ENCODE measurements around the gene PRDX3.
A peak's percentile ranks its signal among the peaks of the same experiment; 100 is the strongest.
"Not testable (repeated sequence)": the region's sequence is repeated elsewhere in the genome, so short reads cannot be mapped to it uniquely, and the experiment has no call there.

Gene PRDX3

GRCh38 chr10:119149157-119149556 lies 29.5 kb downstream of the PRDX3 start:
- no peak overlapping the region for H3K4me3 ChIP-seq (ENCODE audit: low read depth, low read length)
- no peak for TF ChIP-seq CTCF (IDR thresholded peaks at IDR 0.05; ENCODE audit: low read depth, low read length)

GRCh38 chr10:119143657-119144056 lies 35.0 kb downstream of the PRDX3 start:
- TF ChIP-seq CTCF (IDR thresholded peaks at IDR 0.05; ENCODE audit: low read depth, low read length), result no peak
- no peak overlapping the region for H3K4me3 ChIP-seq (ENCODE audit: low read depth, low read length)

- no peak overlapping the region for H3K4me3 ChIP-seq (ENCODE audit: low read depth, low read length)
- TF ChIP-seq CTCF (IDR thresholded peaks at IDR 0.05; ENCODE audit: low read depth, low read length), result no peak
Measured at GRCh38 chr10:119140603-119141245, 37.9 kb downstream of the PRDX3 start.

- H3K4me3 ChIP-seq (ENCODE audit: low read depth, low read length), result no peak overlapping the region
- peak; percentile 82 for TF ChIP-seq CTCF (IDR thresholded peaks at IDR 0.05; ENCODE audit: low read depth, low read length)
Measured at GRCh38 chr10:119139464-119140067, 39.0 kb downstream of the PRDX3 start.

GRCh38 chr10:119138346-119139306 lies 40.0 kb downstream of the PRDX3 start:
- TF ChIP-seq CTCF (IDR thresholded peaks at IDR 0.05; ENCODE audit: low read depth, low read length), result no peak

GRCh38 chr10:119137878-119138277 lies 40.7 kb downstream of the PRDX3 start:
- H3K4me3 ChIP-seq (ENCODE audit: low read depth, low read length), result not testable (repeated sequence)

More at GRCh38 chr10:119138346-119139306, 40.0 kb downstream of the PRDX3 start:
- H3K4me3 ChIP-seq (ENCODE audit: low read depth, low read length), result no peak overlapping the region

- no peak for TF ChIP-seq CTCF (IDR thresholded peaks at IDR 0.05; ENCODE audit: low read depth, low read length)
- H3K4me3 ChIP-seq (ENCODE audit: low read depth, low read length), result no peak overlapping the region
Measured at GRCh38 chr10:119136084-119136483, 42.5 kb downstream of the PRDX3 start.

Measured in WI38 (cell line).